Hepatocyte (in vitro differentiated cells): Measurements from ENCODE around the gene FARP2. TPM values are rescaled to one million over a fixed set of nuclear protein-coding genes. Genes with fewer than 3 reads are reported as not detected.

Experiments used
- DNase-seq: peaks from one replicate; pipeline ENCODE4 v3.0.0-alpha.2; 2016; ENCODE audit warnings: low spot score
- H2AFZ ChIP-seq: fragments of 200-600 bp; sonication (generic); 2 replicates; pipeline ENCODE4 v1.6.0; 2016; ENCODE audit warnings: antibody characterized with exemption, mild to moderate bottlenecking
- H3K27ac ChIP-seq: fragments of 200-600 bp; sonication (generic); 2 replicates; pipeline ENCODE4 v1.5.1; 2016; ENCODE audit warnings: mild to moderate bottlenecking
- H3K27me3 ChIP-seq: fragments of 200-600 bp; sonication (generic); 2 replicates; pipeline ENCODE4 v1.6.1; 2016
- H3K36me3 ChIP-seq: fragments of 200-600 bp; sonication (generic); replicated peaks from 2 replicates; pipeline ENCODE4 v1.5.1; 2016; ENCODE audit warnings: low read depth; ENCODE audit not compliant: insufficient read depth
- H3K4me1 ChIP-seq: fragments of 200-600 bp; sonication (generic); 2 replicates; pipeline ENCODE4 v1.5.1; 2016; ENCODE audit warnings: mild to moderate bottlenecking, moderate library complexity; ENCODE audit not compliant: insufficient read depth
- H3K4me2 ChIP-seq: fragments of 200-600 bp; sonication (generic); 2 replicates; pipeline ENCODE4 v1.6.0; 2016
- H3K4me3 ChIP-seq: fragments of 200-600 bp; sonication (generic); 2 replicates; pipeline ENCODE4 v1.5.1; 2016; ENCODE audit warnings: mild to moderate bottlenecking
- H3K79me2 ChIP-seq: fragments of 200-600 bp; sonication (generic); 2 replicates; pipeline ENCODE4 v1.6.0; 2017; ENCODE audit warnings: mild to moderate bottlenecking
- H3K9me2 ChIP-seq: fragments of 200-600 bp; sonication (generic); replicated peaks from 2 replicates; pipeline ENCODE4 v1.6.0; 2017; ENCODE audit warnings: mild to moderate bottlenecking; ENCODE audit not compliant: insufficient read depth
- H3K9me3 ChIP-seq: fragments of 200-600 bp; sonication (generic); 2 replicates; pipeline ENCODE4 v1.5.1; 2016; ENCODE audit warnings: low read depth, mild to moderate bottlenecking
- H4K20me1 ChIP-seq: fragments of 200-600 bp; sonication (generic); 2 replicates; pipeline ENCODE4 v1.6.0; 2016; ENCODE audit warnings: mild to moderate bottlenecking; ENCODE audit not compliant: insufficient read depth, poor library complexity, severe bottlenecking
- EZH2 ChIP-seq: fragments of 200-600 bp; sonication (generic); IDR thresholded peaks from 2 replicates; pipeline ENCODE4 v1.6.1; 2016; ENCODE audit warnings: antibody characterized with exemption, mild to moderate bottlenecking, borderline replicate concordance
- EZH2phosphoT487 ChIP-seq: fragments of 200-600 bp; sonication (generic); IDR thresholded peaks from one replicate; pipeline ENCODE4 v1.6.1; 2018; ENCODE audit warnings: antibody characterized with exemption, mild to moderate bottlenecking, low read depth, moderate library complexity; ENCODE audit not compliant: unreplicated experiment, severe bottlenecking
- WGBS: methylation state at CpG from one replicate; pipeline ENCODE4 v1.1.6; 2016; ENCODE audit warnings: low lambda C conversion rate; ENCODE audit errors: missing lambda C conversion rate; 5-methylcytosine and 5-hydroxymethylcytosine counted together
- polyA plus RNA-seq: library from polyadenylated mRNA; unstranded; fragments of >200 nt; fragmentation: Nextera tagmentation; extraction: Ambion mirVana; gene quantifications from 2 replicates; pipeline ENCODE4 v1.2.1, GENCODE V29; 2016
- total RNA-seq: library from RNA; depleted of rRNA; stranded (reverse); fragments of >200 nt; gene quantifications from 2 replicates; pipeline ENCODE4 v1.2.3, GENCODE V29; 2014
- TF ChIP-seq, protein P1 (sequence below): fragments of 200-600 bp; sonication (generic); IDR thresholded peaks from 2 replicates; pipeline ENCODE4 v1.5.1; 2016; ENCODE audit warnings: antibody characterized with exemption, mild to moderate bottlenecking; ENCODE audit not compliant: poor library complexity

The FARP2 gene
- total and polyA plus RNA-seq, 2 experiments from 2014 or later = 29.1 to 29.6 TPM

DNA sequence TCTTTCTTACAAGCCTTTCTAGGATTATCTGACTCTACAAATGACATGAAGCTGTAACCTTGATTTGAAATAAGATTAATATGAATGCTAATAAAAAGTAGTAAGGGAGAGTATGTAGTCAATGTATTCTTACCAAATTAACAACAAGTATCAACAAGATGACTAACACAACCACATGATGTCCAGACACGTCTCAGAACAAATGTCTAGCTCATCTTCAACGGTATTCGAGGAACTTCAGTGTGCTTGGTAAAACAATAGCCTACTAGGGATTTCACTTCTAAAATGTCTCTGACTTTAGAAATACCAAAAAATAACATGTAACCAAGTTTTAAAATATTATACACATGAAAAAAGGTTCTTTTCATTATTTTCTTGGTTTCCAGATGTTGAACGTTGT is 44.0 kb upstream of the FARP2 start:
- Histone ChIP-seq H3K27me3 (no peaks in the 10 kb centered on the region), H3K9me2 (no peaks in the 10 kb centered on the region), H3K27ac (no peak overlapping the region), H4K20me1 (peaks cover 54% of the 10 kb centered on the region), H3K9me3 (no peaks in the 10 kb centered on the region), H3K79me2 (peaks cover 89% of the 10 kb centered on the region), H2AFZ (no peak overlapping the region), H3K4me2 (peak overlapping the region; percentile 10), H3K4me3 (no peak overlapping the region), H3K36me3 (no peaks in the 10 kb centered on the region), H3K4me1 (peaks cover 8% of the 10 kb centered on the region)
- no peak for TF ChIP-seq EZH2phosphoT487
- no peak for TF ChIP-seq EZH2
- WGBS = 78% methylated on average over 4 of the region's 4 CpGs
- no peak for DNase-seq

DNA sequence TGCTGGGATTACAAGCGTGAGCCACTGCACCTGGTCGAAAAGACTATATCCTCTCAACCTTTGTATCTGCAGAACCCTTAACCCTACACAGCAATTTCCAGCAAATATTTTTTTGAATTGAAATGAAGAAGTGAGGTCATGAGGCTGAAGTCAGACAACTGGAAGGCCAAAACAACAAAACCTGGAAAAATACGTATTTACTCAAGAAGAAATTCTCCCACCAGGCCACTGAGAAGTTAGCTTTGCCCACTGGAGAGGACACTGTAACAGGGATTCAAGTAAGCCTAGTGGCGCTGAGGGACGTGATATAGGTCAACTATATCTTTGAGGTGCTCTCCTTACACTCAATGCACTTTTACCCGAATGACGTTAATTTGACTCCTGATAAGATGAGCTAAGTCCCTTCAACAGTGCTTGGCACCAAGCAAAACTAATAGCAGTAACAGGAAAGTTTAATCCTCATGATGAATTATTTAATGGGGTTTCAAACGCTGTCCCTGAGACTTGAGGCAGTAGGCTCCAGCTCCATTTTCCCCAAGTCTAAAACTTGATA is 42.5 kb upstream of the FARP2 start:
- Histone ChIP-seq H3K4me2 (peak overlapping the region; percentile 92), H3K36me3 (no peaks in the 10 kb centered on the region), H2AFZ (no peak overlapping the region), H3K9me2 (no peaks in the 10 kb centered on the region), H3K9me3 (no peaks in the 10 kb centered on the region), H3K4me3 (peak overlapping the region; percentile 37), H3K27me3 (no peaks in the 10 kb centered on the region), H3K4me1 (peaks cover 23% of the 10 kb centered on the region), H3K79me2 (peaks cover 89% of the 10 kb centered on the region), H4K20me1 (peaks cover 54% of the 10 kb centered on the region), H3K27ac (peak overlapping the region; percentile 99)
- 90% methylated on average over 8 of the region's 8 CpGs for WGBS
- no peak for DNase-seq
- TF ChIP-seq, protein P1, sequence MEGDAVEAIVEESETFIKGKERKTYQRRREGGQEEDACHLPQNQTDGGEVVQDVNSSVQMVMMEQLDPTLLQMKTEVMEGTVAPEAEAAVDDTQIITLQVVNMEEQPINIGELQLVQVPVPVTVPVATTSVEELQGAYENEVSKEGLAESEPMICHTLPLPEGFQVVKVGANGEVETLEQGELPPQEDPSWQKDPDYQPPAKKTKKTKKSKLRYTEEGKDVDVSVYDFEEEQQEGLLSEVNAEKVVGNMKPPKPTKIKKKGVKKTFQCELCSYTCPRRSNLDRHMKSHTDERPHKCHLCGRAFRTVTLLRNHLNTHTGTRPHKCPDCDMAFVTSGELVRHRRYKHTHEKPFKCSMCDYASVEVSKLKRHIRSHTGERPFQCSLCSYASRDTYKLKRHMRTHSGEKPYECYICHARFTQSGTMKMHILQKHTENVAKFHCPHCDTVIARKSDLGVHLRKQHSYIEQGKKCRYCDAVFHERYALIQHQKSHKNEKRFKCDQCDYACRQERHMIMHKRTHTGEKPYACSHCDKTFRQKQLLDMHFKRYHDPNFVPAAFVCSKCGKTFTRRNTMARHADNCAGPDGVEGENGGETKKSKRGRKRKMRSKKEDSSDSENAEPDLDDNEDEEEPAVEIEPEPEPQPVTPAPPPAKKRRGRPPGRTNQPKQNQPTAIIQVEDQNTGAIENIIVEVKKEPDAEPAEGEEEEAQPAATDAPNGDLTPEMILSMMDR = no peak

DNA sequence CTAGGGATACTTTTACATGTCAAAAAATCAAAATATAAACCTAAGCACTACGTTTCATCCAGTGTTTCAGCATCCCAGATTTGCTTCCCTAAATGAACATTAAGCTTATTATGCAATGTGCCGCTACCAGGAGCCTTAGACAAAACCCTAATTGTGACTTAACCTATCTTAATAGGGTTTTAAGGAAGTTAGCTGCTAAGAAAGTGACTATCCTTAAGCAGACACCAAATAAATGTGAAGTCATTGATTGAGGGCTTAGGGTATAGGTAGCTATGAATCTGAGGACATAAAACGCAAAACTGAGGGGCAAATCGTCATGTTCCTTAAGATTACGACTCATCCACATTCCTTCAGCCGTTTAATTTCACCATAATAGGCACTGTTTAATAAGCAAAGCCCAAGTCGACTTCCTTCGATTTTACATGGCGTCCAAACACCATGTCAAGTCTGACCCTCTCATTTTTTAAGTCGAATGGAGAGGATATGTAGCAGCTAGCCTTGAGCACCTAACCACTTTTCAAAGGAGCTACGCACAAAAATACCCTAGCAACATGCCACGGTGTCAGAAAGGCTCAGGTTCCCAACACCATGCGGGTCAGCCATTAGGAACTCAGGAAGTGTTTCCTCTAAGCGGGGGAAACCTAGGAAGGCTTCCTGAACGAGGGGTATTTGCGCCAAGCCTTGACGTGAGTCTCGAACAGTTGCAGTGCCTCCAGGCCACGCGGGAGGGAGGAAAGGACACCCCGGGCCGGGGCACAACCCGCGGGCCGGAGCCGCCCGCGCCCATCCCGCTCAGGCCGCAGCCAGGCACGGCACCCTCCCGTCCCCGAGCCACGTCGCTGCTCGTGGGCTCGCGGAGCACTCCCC is 41.6 kb upstream of the FARP2 start:
- Histone ChIP-seq H3K27me3 (no peaks in the 10 kb centered on the region), H3K27ac (peak overlapping the region; percentile 99), H3K4me2 (peak overlapping the region; percentile 92), H3K9me2 (no peaks in the 10 kb centered on the region), H3K4me1 (peaks cover 32% of the 10 kb centered on the region), H3K9me3 (no peaks in the 10 kb centered on the region), H3K79me2 (peaks cover 89% of the 10 kb centered on the region), H3K4me3 (peak overlapping the region; percentile 37), H2AFZ (peak overlapping the region; percentile 48), H3K36me3 (no peaks in the 10 kb centered on the region), H4K20me1 (peaks cover 54% of the 10 kb centered on the region)
- DNase-seq = no peak
- WGBS = 3% methylated on average over 38 of the region's 38 CpGs
- TF ChIP-seq EZH2phosphoT487 = no peak
- TF ChIP-seq, protein P1 = no peak
- no peak for TF ChIP-seq EZH2
